ENCODE data around the gene TUSC7.

Gene TUSC7

DNA sequence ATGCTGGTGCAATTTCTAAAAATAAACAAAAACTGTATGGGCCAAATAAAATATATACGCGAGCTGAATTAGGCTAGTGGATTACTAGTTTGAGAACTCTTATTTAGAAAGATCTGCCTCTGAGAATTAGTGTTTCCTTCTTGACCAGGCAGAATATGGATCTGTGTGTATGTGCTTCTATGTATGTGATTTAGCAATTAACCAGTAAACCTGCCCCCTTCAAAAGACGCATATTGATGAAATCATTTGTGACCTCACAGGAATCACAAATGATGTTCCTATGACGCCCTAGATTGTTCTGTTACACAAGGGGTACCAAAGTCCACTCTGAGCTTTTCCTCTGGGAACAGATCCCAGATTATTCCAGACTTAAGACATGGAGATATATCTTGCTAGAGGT, at the start of gene TUSC7:
Gene TUSC7, plus strand, starts transcription at position 301 of the 400 bp plus-strand sequence.
- Mint-ChIP-seq H3K27ac (ENCODE audit: low read depth) (no peak within 1 kb of the TSS), H3K9me3 (peaks cover 25% of the 10 kb centered on the region), H3K36me3 (ENCODE audit: insufficient read depth) (no peaks in the 10 kb centered on the region), H3K27me3 (no peaks in the 10 kb centered on the region), H3K4me1 (no peaks in the 10 kb centered on the region), H3K4me3 (no peak within 1 kb of the TSS)
- DNase-seq (ENCODE audit: low spot score in 2 of 2), result no peak
- no peak for ATAC-seq (replicated peaks; ENCODE audit: extremely low read depth, poor library complexity, severe bottlenecking)

DNA sequence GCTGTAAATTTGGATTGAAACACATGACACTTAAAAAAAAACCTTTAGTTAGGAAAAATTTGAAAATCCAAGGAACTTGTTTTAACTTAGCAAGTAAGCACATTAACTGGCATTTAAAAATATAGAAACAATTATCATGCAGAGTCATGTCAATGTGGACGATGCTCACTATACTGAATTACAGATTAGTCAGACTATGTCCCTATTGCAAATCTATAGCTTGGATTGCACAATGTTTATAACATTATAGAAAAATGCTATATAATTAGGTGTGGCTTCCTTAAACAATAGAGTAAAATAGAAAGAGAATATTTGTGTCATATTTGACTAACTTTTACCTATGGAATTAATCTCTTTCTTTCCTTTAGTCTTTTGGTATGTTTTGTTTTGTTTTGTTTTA, 48.4 kb upstream of the TUSC7 start:
- Mint-ChIP-seq H3K36me3 (ENCODE audit: insufficient read depth) (no peaks in the 10 kb centered on the region), H3K27me3 (no peaks in the 10 kb centered on the region), H3K4me3 (no peak overlapping the region), H3K27ac (ENCODE audit: low read depth) (no peak overlapping the region), H3K4me1 (no peaks in the 10 kb centered on the region), H3K9me3 (peaks cover 8% of the 10 kb centered on the region)
- ATAC-seq (replicated peaks; ENCODE audit: extremely low read depth, poor library complexity, severe bottlenecking) (no peak), DNase-seq (ENCODE audit: low spot score in 2 of 2) (no peak)

DNA sequence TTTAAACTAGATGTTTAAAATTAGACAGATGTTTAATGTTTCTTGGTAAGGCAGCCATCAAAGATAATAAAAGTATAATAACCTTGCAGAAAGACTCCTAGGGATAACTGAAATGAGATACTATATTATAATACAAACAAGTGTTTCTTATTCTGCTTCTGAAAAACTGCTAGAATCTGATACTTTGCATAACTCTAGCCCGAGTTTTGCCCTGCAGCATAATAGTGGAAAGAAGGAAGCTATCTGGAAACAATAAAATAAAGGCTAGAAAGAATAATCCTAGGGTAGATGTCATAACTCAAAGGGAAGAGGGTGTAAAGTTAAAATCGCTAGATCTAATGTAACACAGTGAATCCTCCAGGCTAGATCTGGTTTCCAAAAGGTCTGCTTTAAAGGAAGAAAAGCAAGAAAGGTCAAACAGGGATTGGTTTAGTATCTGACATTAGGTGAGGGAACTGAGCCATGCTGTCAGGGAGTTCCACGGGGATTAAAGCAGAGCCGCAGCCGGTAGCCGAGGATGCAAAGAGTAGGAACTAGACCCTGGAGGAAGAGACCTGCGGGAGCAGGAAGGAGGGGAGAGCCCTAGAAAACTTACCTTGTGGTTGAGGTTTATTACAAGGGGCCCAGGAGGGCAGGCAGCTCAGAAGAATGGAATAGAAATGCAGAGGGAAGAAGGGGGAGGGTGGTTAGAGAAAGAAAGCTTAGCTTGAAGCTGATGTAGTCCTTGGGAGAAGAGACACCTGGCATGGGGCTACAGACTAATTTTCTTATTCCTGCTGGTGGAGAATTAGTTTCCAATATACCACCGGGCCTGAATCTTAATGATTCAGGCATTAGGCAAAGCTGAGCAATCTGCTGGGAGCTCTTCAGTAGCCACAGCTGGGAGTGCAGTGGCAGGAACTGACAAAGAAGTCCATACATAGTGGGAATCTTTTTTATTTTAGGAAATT, 46.1 kb upstream of the TUSC7 start:
- Mint-ChIP-seq H3K4me3 (no peak overlapping the region), H3K9me3 (peaks cover 12% of the 10 kb centered on the region), H3K27me3 (no peaks in the 10 kb centered on the region), H3K36me3 (ENCODE audit: insufficient read depth) (no peaks in the 10 kb centered on the region), H3K27ac (ENCODE audit: low read depth) (no peak overlapping the region), H3K4me1 (no peaks in the 10 kb centered on the region)
- no peak for DNase-seq (ENCODE audit: low spot score in 2 of 2)
- no peak for ATAC-seq (replicated peaks; ENCODE audit: extremely low read depth, poor library complexity, severe bottlenecking)

DNA sequence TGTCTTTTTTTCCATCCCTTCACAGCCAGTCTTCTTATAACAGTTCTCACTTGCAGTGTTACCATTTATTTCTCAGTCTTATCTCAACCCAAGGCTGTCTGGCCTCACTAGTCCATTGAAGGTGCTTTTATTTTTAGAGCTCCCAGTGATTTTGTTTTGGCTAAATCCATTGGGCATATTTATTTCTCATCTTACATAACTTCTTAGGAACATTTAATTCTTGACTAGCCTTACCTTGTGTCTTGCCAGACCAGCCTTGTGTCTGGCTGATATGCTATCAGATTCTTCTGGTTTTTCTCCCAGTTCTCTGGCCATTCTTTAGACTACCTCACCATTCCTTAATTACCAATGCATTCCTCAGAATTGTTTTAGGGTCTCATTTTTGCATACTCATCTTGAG, 42.3 kb upstream of the TUSC7 start:
- no peaks in the 10 kb centered on the region for H3K4me1 Mint-ChIP-seq
- no peaks in the 10 kb centered on the region for H3K36me3 Mint-ChIP-seq (ENCODE audit: insufficient read depth)
- no peaks in the 10 kb centered on the region for H3K27me3 Mint-ChIP-seq
- peaks cover 19% of the 10 kb centered on the region for H3K9me3 Mint-ChIP-seq
- no peak overlapping the region for H3K4me3 Mint-ChIP-seq
- ATAC-seq (replicated peaks; ENCODE audit: extremely low read depth, poor library complexity, severe bottlenecking) (no peak), DNase-seq (ENCODE audit: low spot score in 2 of 2) (no peak)
- H3K27ac Mint-ChIP-seq (ENCODE audit: low read depth), result no peak overlapping the region

DNA sequence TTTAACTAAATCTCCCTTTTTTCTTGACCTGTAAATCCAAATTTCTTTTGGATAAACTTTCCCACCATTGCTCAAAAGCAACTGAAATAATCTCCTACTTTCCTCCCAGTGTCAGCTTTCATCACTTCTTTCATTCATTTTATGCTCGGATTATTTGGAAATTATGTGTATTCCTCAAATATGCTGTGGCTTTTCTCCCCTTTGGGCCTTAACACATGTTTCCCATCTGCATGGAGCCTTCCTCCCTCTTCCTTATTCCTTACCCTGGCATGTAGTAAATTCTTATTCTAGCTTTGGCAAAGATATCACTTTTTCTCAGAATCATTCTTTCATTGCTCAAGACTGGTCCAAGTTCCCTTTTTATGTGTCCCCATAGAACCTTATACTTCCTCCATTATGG, 41.8 kb upstream of the TUSC7 start:
- H3K36me3 Mint-ChIP-seq (ENCODE audit: insufficient read depth), result no peaks in the 10 kb centered on the region
- no peak overlapping the region for H3K27ac Mint-ChIP-seq (ENCODE audit: low read depth)
- no peak overlapping the region for H3K4me3 Mint-ChIP-seq
- DNase-seq (ENCODE audit: low spot score in 2 of 2), result no peak
- H3K4me1 Mint-ChIP-seq, result no peaks in the 10 kb centered on the region
- no peaks in the 10 kb centered on the region for H3K27me3 Mint-ChIP-seq
- no peak for ATAC-seq (replicated peaks; ENCODE audit: extremely low read depth, poor library complexity, severe bottlenecking)
- peaks cover 19% of the 10 kb centered on the region for H3K9me3 Mint-ChIP-seq

DNA sequence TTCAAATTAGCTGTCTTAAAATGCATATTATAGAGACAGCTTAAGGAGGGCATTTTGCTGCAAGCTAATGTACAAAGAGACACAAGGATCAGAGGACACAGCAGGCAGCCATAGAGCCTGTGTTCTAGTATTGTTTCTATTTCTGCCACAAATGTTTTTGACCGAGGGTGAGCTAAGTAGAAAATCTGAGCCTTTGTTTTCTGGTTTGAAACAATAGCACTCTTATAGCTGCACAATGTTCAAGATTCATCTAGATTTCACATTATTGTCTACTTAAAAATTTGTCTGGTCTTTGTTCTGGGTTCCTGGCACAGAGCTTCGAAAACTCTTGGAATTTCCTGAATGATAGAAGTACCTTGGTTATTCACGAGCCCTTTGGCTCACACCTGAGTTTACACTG, 40.0 kb upstream of the TUSC7 start:
- Mint-ChIP-seq H3K4me1 (no peaks in the 10 kb centered on the region), H3K9me3 (peaks cover 13% of the 10 kb centered on the region), H3K27me3 (no peaks in the 10 kb centered on the region), H3K36me3 (ENCODE audit: insufficient read depth) (no peaks in the 10 kb centered on the region), H3K4me3 (no peak overlapping the region), H3K27ac (ENCODE audit: low read depth) (no peak overlapping the region)
- ATAC-seq (replicated peaks; ENCODE audit: extremely low read depth, poor library complexity, severe bottlenecking) (no peak), DNase-seq (ENCODE audit: low spot score in 2 of 2) (no peak)

DNA sequence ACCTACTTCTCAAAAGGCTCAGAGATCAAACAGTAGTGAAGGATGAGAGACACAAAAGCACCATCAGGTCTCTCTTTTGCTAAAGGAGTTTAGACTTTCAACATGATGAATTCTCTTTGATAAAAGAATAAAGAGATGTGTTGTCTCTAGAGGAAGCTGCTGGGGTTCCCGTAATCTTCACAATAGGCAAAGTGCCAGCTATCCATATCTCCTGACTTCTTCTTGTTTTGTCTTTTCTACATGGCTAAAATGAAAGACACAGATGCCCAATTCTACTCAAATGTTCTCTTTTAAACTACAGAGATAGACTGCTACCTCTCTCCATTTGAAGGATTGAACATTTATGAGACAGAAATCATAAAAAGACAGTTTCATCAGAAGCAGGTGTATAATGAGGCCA, 38.4 kb upstream of the TUSC7 start:
- ATAC-seq (replicated peaks; ENCODE audit: extremely low read depth, poor library complexity, severe bottlenecking), result no peak
- Mint-ChIP-seq H3K27ac (ENCODE audit: low read depth) (no peak overlapping the region), H3K4me1 (no peaks in the 10 kb centered on the region), H3K9me3 (peaks cover 21% of the 10 kb centered on the region), H3K4me3 (no peak overlapping the region), H3K36me3 (ENCODE audit: insufficient read depth) (no peaks in the 10 kb centered on the region), H3K27me3 (no peaks in the 10 kb centered on the region)
- no peak for DNase-seq (ENCODE audit: low spot score in 2 of 2)

DNA sequence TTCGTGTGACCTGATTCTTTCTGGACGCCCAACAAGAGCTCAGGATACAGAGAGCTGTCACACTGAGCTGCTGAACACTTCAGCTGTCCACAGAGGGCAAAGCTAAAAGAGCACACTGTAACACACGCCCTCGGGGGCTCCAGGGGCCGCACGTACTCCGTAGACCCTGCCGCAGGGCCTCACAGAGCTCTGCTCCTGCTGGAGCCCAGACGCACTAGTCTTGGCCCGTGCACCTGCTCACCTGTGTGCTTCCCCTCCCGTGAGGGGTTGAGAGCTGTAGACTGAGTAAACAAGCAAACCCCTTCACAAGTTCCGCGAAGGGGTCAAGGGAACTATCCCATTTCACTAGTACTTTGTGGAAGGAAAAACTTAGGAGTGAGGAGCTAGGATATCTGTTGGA, 30.7 kb upstream of the TUSC7 start:
- H3K36me3 Mint-ChIP-seq (ENCODE audit: insufficient read depth), result peaks cover 2% of the 10 kb centered on the region
- no peak overlapping the region for H3K4me3 Mint-ChIP-seq
- ATAC-seq (replicated peaks; ENCODE audit: extremely low read depth, poor library complexity, severe bottlenecking) (no peak), DNase-seq (ENCODE audit: low spot score in 2 of 2) (no peak)
- H3K27me3 Mint-ChIP-seq, result no peaks in the 10 kb centered on the region
- peaks cover 12% of the 10 kb centered on the region for H3K9me3 Mint-ChIP-seq
- H3K4me1 Mint-ChIP-seq, result no peaks in the 10 kb centered on the region
- no peak overlapping the region for H3K27ac Mint-ChIP-seq (ENCODE audit: low read depth)

DNA sequence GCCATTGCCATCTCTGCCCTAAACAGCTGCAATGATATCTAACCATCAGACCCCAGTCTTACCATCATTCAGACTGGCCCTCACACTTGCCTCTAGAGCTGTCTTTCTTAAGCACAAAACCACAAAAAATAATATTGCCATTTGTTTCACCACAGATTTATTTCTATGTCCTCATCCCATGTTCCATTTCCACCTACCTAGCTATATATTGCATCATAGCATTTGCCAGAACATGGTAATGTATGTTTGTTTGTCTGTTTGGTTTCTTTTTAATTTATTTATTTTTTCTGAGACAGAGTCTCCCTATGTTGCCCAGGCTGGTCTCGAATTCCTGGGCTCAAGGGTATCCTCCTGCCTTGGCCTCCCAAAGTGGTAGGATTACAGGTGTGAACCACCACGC, 18.5 kb upstream of the TUSC7 start:
- no peak for DNase-seq (ENCODE audit: low spot score in 2 of 2)
- no peak overlapping the region for H3K4me3 Mint-ChIP-seq
- H3K27ac Mint-ChIP-seq (ENCODE audit: low read depth), result no peak overlapping the region
- no peaks in the 10 kb centered on the region for H3K27me3 Mint-ChIP-seq
- H3K4me1 Mint-ChIP-seq, result no peaks in the 10 kb centered on the region
- H3K9me3 Mint-ChIP-seq, result peaks cover 20% of the 10 kb centered on the region
- H3K36me3 Mint-ChIP-seq (ENCODE audit: insufficient read depth), result no peaks in the 10 kb centered on the region
- no peak for ATAC-seq (replicated peaks; ENCODE audit: extremely low read depth, poor library complexity, severe bottlenecking)

DNA sequence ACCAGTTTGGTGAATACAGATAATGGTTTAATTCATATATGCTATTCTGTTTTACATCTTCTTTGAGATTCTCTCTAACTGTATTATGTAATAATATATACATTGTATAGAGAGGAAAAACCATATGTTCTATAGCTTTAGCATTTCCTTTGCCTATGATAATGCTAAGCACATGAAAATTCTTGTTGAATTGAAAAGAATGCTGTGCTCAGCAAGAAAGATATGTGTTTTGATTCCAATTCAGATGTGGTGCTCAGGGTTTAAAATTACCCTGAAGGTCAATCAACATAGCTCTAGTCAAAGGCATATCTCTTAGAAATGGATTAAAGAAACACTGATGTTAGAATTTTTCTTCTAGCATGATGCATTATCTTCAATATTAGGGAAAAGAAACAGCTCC, 8.5 kb upstream of the TUSC7 start:
- H3K4me1 Mint-ChIP-seq, result no peaks in the 10 kb centered on the region
- no peaks in the 10 kb centered on the region for H3K36me3 Mint-ChIP-seq (ENCODE audit: insufficient read depth)
- no peaks in the 10 kb centered on the region for H3K27me3 Mint-ChIP-seq
- DNase-seq (ENCODE audit: low spot score in 2 of 2) (no peak), ATAC-seq (replicated peaks; ENCODE audit: extremely low read depth, poor library complexity, severe bottlenecking) (no peak)
- peaks cover 19% of the 10 kb centered on the region for H3K9me3 Mint-ChIP-seq
- H3K27ac Mint-ChIP-seq (ENCODE audit: low read depth), result no peak overlapping the region
- no peak overlapping the region for H3K4me3 Mint-ChIP-seq

DNA sequence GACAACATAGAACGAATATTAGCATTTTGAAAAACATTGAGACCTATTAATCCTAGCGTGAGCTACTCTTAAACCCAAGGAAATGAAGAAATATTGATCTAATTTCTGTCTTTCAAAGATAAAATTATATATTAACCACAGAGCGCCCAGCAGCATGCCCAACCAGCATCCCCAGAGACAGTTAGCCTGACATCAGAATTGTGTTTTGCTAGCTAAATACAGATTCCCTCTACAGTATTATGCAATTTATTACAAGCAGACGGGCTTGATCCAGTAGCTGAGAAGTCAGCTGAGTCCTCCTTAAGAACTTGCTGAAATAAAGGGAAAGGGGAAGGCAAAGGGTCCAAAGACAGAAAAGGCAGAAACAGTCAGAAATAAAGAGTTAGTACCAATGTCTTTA, 7.2 kb upstream of the TUSC7 start:
- no peaks in the 10 kb centered on the region for H3K27me3 Mint-ChIP-seq
- H3K4me3 Mint-ChIP-seq, result no peak overlapping the region
- no peaks in the 10 kb centered on the region for H3K4me1 Mint-ChIP-seq
- H3K27ac Mint-ChIP-seq (ENCODE audit: low read depth), result no peak overlapping the region
- ATAC-seq (replicated peaks; ENCODE audit: extremely low read depth, poor library complexity, severe bottlenecking) (no peak), DNase-seq (ENCODE audit: low spot score in 2 of 2) (no peak)
- H3K9me3 Mint-ChIP-seq, result peaks cover 12% of the 10 kb centered on the region
- H3K36me3 Mint-ChIP-seq (ENCODE audit: insufficient read depth), result no peaks in the 10 kb centered on the region

DNA sequence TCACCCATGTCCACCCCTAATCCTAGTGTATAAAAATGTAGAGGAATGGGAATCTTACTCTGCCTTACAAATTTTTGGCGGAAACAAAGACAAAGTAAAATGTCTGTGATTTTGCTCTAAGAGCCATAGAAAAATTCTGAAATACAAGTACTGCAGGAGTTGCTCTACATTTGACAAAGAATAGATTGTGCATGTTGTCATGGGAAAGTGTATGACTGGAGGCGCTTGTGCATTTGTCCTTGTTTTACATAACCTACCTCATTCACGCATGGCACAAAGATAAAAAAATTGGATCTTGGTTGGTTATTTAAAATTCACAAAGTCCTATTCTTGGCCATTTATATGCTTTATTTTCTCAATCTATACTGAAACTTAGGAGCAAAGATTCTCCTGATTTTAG, 2.0 kb upstream of the TUSC7 start:
- Mint-ChIP-seq H3K9me3 (peaks cover 23% of the 10 kb centered on the region), H3K27me3 (no peaks in the 10 kb centered on the region), H3K4me1 (no peaks in the 10 kb centered on the region), H3K36me3 (ENCODE audit: insufficient read depth) (no peaks in the 10 kb centered on the region), H3K27ac (ENCODE audit: low read depth) (no peak overlapping the region), H3K4me3 (no peak overlapping the region)
- ATAC-seq (replicated peaks; ENCODE audit: extremely low read depth, poor library complexity, severe bottlenecking) (no peak), DNase-seq (ENCODE audit: low spot score in 2 of 2) (no peak)

DNA sequence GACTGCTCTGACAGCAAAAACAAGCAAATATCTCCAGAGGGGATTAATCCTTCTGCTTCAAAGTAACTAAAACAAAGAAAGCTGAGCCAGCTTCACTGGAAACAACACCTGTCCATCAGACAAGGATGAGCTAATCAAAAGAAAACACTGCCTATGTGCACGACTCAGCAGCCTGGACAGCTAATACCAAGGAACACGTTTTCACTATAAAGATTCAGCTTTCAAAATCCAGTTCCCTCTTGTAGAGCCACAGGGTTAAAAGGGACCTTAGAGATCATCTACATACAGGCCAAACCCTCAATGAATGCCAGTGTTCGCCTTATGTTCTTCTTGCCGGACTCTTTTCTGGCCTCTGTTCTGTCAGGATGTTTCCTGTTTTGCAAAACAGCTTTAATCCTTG, 6.9 kb downstream of the TUSC7 start:
- Mint-ChIP-seq H3K4me3 (no peak overlapping the region), H3K4me1 (no peaks in the 10 kb centered on the region), H3K36me3 (ENCODE audit: insufficient read depth) (peaks cover 2% of the 10 kb centered on the region), H3K27ac (ENCODE audit: low read depth) (no peak overlapping the region), H3K27me3 (no peaks in the 10 kb centered on the region), H3K9me3 (peaks cover 27% of the 10 kb centered on the region)
- ATAC-seq (replicated peaks; ENCODE audit: extremely low read depth, poor library complexity, severe bottlenecking) (no peak), DNase-seq (ENCODE audit: low spot score in 2 of 2) (no peak)
